Measurements from ENCODE around the gene NAGK.

NAGK gene

DNA sequence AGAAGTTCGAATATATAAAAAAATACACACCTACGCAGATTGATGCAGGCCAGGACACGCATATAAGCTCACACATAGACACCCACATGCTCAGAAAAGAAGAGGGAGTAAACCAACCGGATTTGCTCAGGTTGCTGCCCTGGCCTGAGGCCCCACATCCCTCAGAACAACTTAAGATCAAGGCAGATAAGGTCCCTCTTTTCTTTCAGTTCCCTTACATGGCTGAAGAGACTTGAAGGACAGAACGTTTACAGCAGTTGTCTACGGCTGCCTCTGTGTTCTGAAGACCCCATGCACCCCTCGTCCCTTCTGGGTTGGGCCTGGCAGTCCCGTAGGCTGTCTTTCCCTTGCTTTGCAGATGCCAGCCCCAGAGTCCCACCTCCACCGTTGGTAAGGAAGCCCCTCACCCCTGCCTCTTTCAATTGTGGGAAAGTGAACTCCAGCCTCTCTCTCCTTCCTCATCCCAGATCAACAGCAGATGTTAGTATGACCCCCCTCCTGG is 4.3 kb upstream of the NAGK start:
- peaks cover 7% of the 10 kb centered on the region for H3K79me2 ChIP-seq (ENCODE audit: insufficient read depth, low read length)
- H3K27ac ChIP-seq (ENCODE audit: low read depth, low read length): peak overlapping the region; percentile 98
- H3K27me3 ChIP-seq (ENCODE audit: low read length): no peaks in the 10 kb centered on the region
- no peaks in the 10 kb centered on the region for H4K20me1 ChIP-seq (ENCODE audit: low read depth, low read length)
- H3K4me2 ChIP-seq (ENCODE audit: low read depth, low read length, poor library complexity, severe bottlenecking): peak overlapping the region; percentile 84
- peak overlapping the region; percentile 30 for H3K4me3 ChIP-seq (ENCODE audit: insufficient read depth, low read length, poor library complexity, severe bottlenecking)
- H3K9ac ChIP-seq (ENCODE audit: low read length): peak overlapping the region; percentile 57
- H2AFZ ChIP-seq (ENCODE audit: low read depth, low read length, severe bottlenecking): peak overlapping the region; percentile 14
- no peaks in the 10 kb centered on the region for H3K9me3 ChIP-seq (ENCODE audit: insufficient read depth, low read length)
- no peaks in the 10 kb centered on the region for H3K9me2 ChIP-seq (replicated peaks; ENCODE audit: insufficient read depth, low read length)
- TF ChIP-seq EZH2phosphoT487 (conservative IDR thresholded peaks at IDR 0.05; ENCODE audit: low read length): no peak
- TF ChIP-seq, protein P1, sequence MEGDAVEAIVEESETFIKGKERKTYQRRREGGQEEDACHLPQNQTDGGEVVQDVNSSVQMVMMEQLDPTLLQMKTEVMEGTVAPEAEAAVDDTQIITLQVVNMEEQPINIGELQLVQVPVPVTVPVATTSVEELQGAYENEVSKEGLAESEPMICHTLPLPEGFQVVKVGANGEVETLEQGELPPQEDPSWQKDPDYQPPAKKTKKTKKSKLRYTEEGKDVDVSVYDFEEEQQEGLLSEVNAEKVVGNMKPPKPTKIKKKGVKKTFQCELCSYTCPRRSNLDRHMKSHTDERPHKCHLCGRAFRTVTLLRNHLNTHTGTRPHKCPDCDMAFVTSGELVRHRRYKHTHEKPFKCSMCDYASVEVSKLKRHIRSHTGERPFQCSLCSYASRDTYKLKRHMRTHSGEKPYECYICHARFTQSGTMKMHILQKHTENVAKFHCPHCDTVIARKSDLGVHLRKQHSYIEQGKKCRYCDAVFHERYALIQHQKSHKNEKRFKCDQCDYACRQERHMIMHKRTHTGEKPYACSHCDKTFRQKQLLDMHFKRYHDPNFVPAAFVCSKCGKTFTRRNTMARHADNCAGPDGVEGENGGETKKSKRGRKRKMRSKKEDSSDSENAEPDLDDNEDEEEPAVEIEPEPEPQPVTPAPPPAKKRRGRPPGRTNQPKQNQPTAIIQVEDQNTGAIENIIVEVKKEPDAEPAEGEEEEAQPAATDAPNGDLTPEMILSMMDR (IDR thresholded peaks at IDR 0.05; ENCODE audit: insufficient read depth, low read length, poor library complexity, severe bottlenecking): no peak
- no peaks in the 10 kb centered on the region for H3K36me3 ChIP-seq (ENCODE audit: low read length)
- H3F3A ChIP-seq (ENCODE audit: insufficient read depth): peaks cover 38% of the 10 kb centered on the region

DNA sequence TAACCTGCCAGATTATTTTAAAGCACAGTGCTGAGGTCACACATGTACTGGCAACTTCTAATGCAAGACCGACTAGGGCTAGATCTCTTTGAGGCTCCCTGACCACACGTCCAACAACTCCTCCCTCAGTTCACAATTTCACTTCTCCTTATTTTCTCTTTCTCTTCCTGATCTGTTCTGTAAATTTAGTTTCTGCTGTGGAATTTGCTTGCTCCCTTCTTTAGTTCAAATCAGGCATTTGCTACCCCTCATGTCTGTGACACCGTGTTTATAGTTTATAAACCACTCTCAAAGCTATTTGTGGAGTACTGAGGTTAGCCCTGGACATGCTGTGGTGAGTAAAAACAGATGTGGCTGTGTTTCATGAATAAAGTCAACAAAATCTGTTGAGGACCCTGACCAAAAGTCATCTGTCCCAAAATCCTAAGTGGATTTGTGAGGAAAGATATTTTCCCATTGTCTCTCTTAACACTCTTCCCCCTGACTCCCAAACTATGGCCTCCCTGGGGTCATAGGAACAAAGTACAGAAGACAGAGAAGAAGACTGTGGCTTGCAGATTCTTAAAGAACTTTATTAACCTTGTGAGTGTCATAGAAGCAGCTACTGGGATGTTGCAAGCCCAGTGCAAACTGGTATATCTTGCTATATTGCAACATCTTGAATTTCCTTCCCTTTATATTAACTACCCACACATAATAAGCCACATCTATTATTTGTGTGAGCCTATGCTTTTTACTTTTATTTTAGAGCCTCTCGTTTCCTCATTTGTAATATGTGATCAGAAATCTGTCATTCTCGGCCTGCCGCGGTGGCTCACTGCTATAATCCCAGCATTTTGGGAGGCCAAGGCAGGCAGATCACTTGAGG is 3.5 kb upstream of the NAGK start:
- H3K9me3 ChIP-seq (ENCODE audit: insufficient read depth, low read length): no peaks in the 10 kb centered on the region
- no peaks in the 10 kb centered on the region for H3K9me2 ChIP-seq (replicated peaks; ENCODE audit: insufficient read depth, low read length)
- peaks cover 41% of the 10 kb centered on the region for H3F3A ChIP-seq (ENCODE audit: insufficient read depth)
- H3K9ac ChIP-seq (ENCODE audit: low read length): peak overlapping the region; percentile 57
- H3K4me2 ChIP-seq (ENCODE audit: low read depth, low read length, poor library complexity, severe bottlenecking): peak overlapping the region; percentile 84
- H4K20me1 ChIP-seq (ENCODE audit: low read depth, low read length): no peaks in the 10 kb centered on the region
- TF ChIP-seq EZH2phosphoT487 (conservative IDR thresholded peaks at IDR 0.05; ENCODE audit: low read length): no peak
- TF ChIP-seq, protein P1 (IDR thresholded peaks at IDR 0.05; ENCODE audit: insufficient read depth, low read length, poor library complexity, severe bottlenecking): no peak
- no peaks in the 10 kb centered on the region for H3K36me3 ChIP-seq (ENCODE audit: low read length)
- peak overlapping the region; percentile 98 for H3K27ac ChIP-seq (ENCODE audit: low read depth, low read length)
- H3K79me2 ChIP-seq (ENCODE audit: insufficient read depth, low read length): peaks cover 15% of the 10 kb centered on the region
- no peaks in the 10 kb centered on the region for H3K27me3 ChIP-seq (ENCODE audit: low read length)
- H3K4me3 ChIP-seq (ENCODE audit: insufficient read depth, low read length, poor library complexity, severe bottlenecking): peak overlapping the region; percentile 30
- H2AFZ ChIP-seq (ENCODE audit: low read depth, low read length, severe bottlenecking): no peak overlapping the region

DNA sequence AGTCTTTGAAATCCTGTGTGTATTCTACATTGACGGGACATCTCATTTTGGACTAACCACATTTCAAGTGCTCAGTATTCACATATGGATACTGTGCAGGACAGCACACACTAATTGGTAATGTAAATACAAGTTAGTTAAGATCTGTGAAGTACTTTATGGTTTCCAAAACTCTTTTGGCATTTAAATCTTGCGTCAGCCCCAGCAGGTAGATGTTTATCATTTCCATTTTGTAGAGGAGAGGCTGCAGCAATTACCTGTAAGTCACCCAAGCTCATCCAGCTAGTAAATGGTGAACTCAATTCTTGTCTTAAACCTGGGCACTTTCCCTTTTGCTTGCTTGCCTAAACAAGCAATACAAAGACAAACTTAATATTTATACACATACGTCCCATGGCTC is 1.6 kb upstream of the NAGK start:
- H3K79me2 ChIP-seq (ENCODE audit: insufficient read depth, low read length): peaks cover 32% of the 10 kb centered on the region

More for the DNA sequence above, 1.6 kb upstream of the NAGK start:
- Histone ChIP-seq H3F3A (ENCODE audit: insufficient read depth) (peaks cover 51% of the 10 kb centered on the region), H3K4me3 (ENCODE audit: insufficient read depth, low read length, poor library complexity, severe bottlenecking) (peak overlapping the region; percentile 80), H2AFZ (ENCODE audit: low read depth, low read length, severe bottlenecking) (no peak overlapping the region), H3K27ac (ENCODE audit: low read depth, low read length) (peak overlapping the region; percentile 98), H3K9ac (ENCODE audit: low read length) (peak overlapping the region; percentile 88), H3K4me2 (ENCODE audit: low read depth, low read length, poor library complexity, severe bottlenecking) (peak overlapping the region; percentile 84), H3K36me3 (ENCODE audit: low read length) (no peaks in the 10 kb centered on the region), H3K27me3 (ENCODE audit: low read length) (no peaks in the 10 kb centered on the region), H4K20me1 (ENCODE audit: low read depth, low read length) (no peaks in the 10 kb centered on the region), H3K9me2 (replicated peaks; ENCODE audit: insufficient read depth, low read length) (no peaks in the 10 kb centered on the region), H3K9me3 (ENCODE audit: insufficient read depth, low read length) (no peaks in the 10 kb centered on the region)
- TF ChIP-seq, protein P1 (IDR thresholded peaks at IDR 0.05; ENCODE audit: insufficient read depth, low read length, poor library complexity, severe bottlenecking): no peak
- TF ChIP-seq EZH2phosphoT487 (conservative IDR thresholded peaks at IDR 0.05; ENCODE audit: low read length): no peak

Data from SU-DHL-6 (cell line).